Measurements from ENCODE around the gene ATP2A1.

GRCh38 chr16:28846080-28846932, 32.0 kb upstream of the ATP2A1 start, which contains the start of gene TUFM:
- no peak for TF ChIP-seq EZH2 (IDR thresholded peaks at IDR 0.05)
- peak; percentile 84 for TF ChIP-seq POLR2AphosphoS5 (IDR thresholded peaks at IDR 0.05; ENCODE audit: borderline replicate concordance, low read depth, low read length)
- peak; percentile 87 for TF ChIP-seq FOXP2 (optimal IDR thresholded peaks at IDR 0.05; ENCODE audit: control extremely low read depth, extremely low read length, insufficient read depth)

All from SK-N-MC (cell line).